Activated CD8-positive, alpha-beta memory T cell treated with anti-CD3 and anti-CD28 coated beads, Interleukin-2, amount 10 ng/mL, durations not matched to agents 7 days and 5 days (primary cell): ENCODE data around the gene UQCR11. TPM values are rescaled to one million over a fixed set of nuclear protein-coding genes. Genes with fewer than 3 reads are reported as not detected.
A peak's percentile ranks its signal among the peaks of the same experiment; 100 is the strongest.

ENCODE experiments used
- ATAC-seq: fragments of 150-1000 bp; cut with Tn5 transposase; one replicate; pipeline ENCODE4 v1.10.0; 2021; ENCODE audit warnings: moderate library complexity
- CTCF ChIA-PET: fragments of 350-600 bp; sonication (Branson Sonifier 250); formaldehyde crosslinking; loops from one replicate; lab custom pipeline; 2021; ENCODE audit warnings: antibody characterized with exemption; lab: Charles Lee
- DNase-seq: peaks from one replicate; pipeline ENCODE4 v3.0.0-alpha.2; 2020
- H3K27ac Mint-ChIP-seq: one replicate; pipeline ENCODE4 v1.8.0; 2021; ENCODE audit warnings: mild to moderate bottlenecking, mixed read lengths
- H3K27me3 Mint-ChIP-seq: one replicate; pipeline ENCODE4 v1.8.0; 2021; ENCODE audit warnings: mixed read lengths
- H3K36me3 Mint-ChIP-seq: one replicate; pipeline ENCODE4 v1.8.0; 2021; ENCODE audit warnings: mild to moderate bottlenecking, mixed read lengths
- H3K4me1 Mint-ChIP-seq: one replicate; pipeline ENCODE4 v1.8.0; 2021; ENCODE audit warnings: mixed read lengths
- H3K4me3 Mint-ChIP-seq: one replicate; pipeline ENCODE4 v1.8.0; 2021; ENCODE audit warnings: mild to moderate bottlenecking, moderate library complexity, mixed read lengths
- H3K9me3 Mint-ChIP-seq: one replicate; pipeline ENCODE4 v1.8.0; 2022; ENCODE audit warnings: low read depth, mixed read lengths
- total RNA-seq, 2 experiments: library from RNA; stranded (reverse); gene quantifications; one replicate each; pipeline ENCODE4 v1.2.3, GENCODE V29; 2021

The UQCR11 gene
- total RNA-seq, 2 experiments from 2014 or later: 192 to 196 TPM

DNA sequence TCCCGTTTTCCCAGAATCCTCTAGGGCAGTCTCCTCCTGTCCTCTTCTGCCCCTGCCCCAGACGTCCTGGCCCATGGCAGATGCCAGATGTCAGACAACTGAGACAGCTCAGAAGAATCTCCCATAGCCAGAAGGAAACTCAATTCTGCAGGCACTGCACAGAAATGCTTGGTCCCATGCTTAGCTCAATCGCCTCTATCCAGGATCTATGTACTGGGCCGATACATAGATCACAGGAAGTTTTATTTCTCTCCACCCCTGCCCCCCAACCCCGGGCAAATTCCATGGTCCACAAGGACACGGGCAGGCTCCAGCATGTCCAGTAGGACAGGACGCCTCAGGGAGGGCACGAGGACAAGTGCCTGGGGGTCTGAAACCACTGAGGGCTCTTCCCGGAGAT is 17.4 kb downstream of the UQCR11 start:
- CTCF ChIA-PET: interaction anchor here (0.7 to 1.1 kb wide), 2 partner anchors 17 to 432 kb away, joined by 3 read pairs; partner anchors contain the start of gene UQCR11
- H3K27ac Mint-ChIP-seq: no peak overlapping the region
- DNase-seq: no peak
- H3K9me3 Mint-ChIP-seq: no peaks in the 10 kb centered on the region
- ATAC-seq: no peak
- peaks cover 21% of the 10 kb centered on the region for H3K4me1 Mint-ChIP-seq
- H3K4me3 Mint-ChIP-seq: no peak overlapping the region
- peaks cover 18% of the 10 kb centered on the region for H3K36me3 Mint-ChIP-seq
- no peaks in the 10 kb centered on the region for H3K27me3 Mint-ChIP-seq

GRCh38 chr19:1585243-1585580 is 20.1 kb downstream of the UQCR11 start:
- DNase-seq: no peak
- no peak for ATAC-seq
- no peak overlapping the region for H3K27ac Mint-ChIP-seq
- no peaks in the 10 kb centered on the region for H3K9me3 Mint-ChIP-seq
- H3K4me3 Mint-ChIP-seq: no peak overlapping the region
- H3K4me1 Mint-ChIP-seq: peaks cover 9% of the 10 kb centered on the region
- CTCF ChIA-PET: no interaction called here
- H3K36me3 Mint-ChIP-seq: peaks cover 23% of the 10 kb centered on the region
- H3K27me3 Mint-ChIP-seq: no peaks in the 10 kb centered on the region

DNA sequence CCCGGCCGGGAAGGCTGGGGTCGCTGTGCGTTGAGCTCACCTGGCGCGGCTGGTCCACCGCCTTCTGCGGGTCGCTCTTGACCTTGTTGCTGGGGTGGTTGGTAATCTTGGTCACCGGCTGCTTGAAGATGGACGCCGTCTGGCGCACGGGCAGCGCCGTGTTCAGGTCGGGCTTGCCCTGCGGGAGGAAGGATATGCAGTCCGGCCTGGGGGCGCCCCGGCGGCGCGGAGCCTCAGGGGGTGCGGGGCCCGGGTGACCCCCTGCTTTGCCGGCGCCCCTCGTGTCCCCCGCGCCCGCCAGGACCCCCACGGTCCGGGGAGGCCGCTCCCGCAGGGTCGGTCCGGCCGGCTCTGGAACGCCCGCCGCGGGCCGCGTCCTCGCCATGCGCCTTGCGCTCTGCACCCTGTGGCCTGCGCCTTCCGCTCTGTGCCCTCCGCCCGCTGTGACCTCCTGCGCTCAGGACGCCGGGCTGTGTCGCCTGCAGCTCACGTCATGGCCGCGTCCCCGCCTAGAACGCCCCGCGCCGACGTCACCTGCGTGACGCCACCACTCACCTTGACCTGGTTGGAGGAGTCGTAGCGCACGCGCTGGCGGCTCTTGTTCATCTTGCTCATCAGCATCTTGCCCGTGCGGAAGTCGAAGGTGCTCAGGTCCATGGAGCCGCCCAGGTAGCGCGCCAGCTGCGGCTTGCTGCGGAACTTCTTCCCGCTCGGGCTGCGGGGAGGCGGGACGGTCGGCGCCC is 20.6 kb downstream of the UQCR11 start:
- Mint-ChIP-seq H3K4me1 (peaks cover 5% of the 10 kb centered on the region), H3K9me3 (no peaks in the 10 kb centered on the region), H3K4me3 (no peak overlapping the region), H3K27me3 (no peaks in the 10 kb centered on the region), H3K36me3 (peaks cover 24% of the 10 kb centered on the region), H3K27ac (no peak overlapping the region)
- CTCF ChIA-PET: no interaction called here
- DNase-seq: no peak
- ATAC-seq: no peak

GRCh38 chr19:1582201-1582600 is 23.1 kb downstream of the UQCR11 start:
- CTCF ChIA-PET: no interaction called here
- DNase-seq (no peak), ATAC-seq (no peak)
- Mint-ChIP-seq H3K9me3 (no peaks in the 10 kb centered on the region), H3K4me1 (no peaks in the 10 kb centered on the region), H3K36me3 (peaks cover 22% of the 10 kb centered on the region), H3K27ac (no peak overlapping the region), H3K27me3 (no peaks in the 10 kb centered on the region), H3K4me3 (no peak overlapping the region)

DNA sequence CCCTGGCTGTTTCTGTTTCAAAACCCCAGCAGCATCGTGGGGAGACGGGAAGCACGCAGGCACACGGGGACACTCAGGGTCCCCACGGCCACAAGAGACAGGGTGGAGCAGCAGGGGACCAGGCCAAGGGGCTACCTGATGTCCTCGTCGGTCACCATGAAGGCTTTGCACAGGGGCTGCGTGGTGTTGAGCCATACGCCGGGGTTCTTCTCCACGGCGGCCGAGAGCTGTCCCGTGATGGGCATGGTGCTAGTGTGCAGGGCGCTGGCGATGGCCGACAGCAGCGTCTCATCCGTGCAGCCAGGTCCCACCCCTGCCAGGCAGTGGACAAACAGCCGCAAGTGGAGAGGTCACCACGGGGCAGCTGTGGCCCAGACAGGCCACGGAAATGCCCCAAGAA is 24.3 kb downstream of the UQCR11 start:
- DNase-seq (no peak), ATAC-seq (no peak)
- Mint-ChIP-seq H3K27me3 (no peaks in the 10 kb centered on the region), H3K4me3 (no peak overlapping the region), H3K36me3 (peaks cover 18% of the 10 kb centered on the region), H3K4me1 (no peaks in the 10 kb centered on the region), H3K27ac (no peak overlapping the region), H3K9me3 (no peaks in the 10 kb centered on the region)
- CTCF ChIA-PET: no interaction called here

- CTCF ChIA-PET: no interaction called here
Observed at GRCh38 chr19:1580382-1580781, 24.9 kb downstream of the UQCR11 start.

GRCh38 chr19:1579222-1579621 is 26.0 kb downstream of the UQCR11 start:
- no peak overlapping the region for H3K27ac Mint-ChIP-seq
- peaks cover 12% of the 10 kb centered on the region for H3K36me3 Mint-ChIP-seq
- no peaks in the 10 kb centered on the region for H3K4me1 Mint-ChIP-seq
- no peak for DNase-seq
- H3K27me3 Mint-ChIP-seq: no peaks in the 10 kb centered on the region
- no peaks in the 10 kb centered on the region for H3K9me3 Mint-ChIP-seq
- no peak overlapping the region for H3K4me3 Mint-ChIP-seq
- CTCF ChIA-PET: interaction anchor here (2.2 kb wide), 1 partner anchor 33 kb away, joined by 6 read pairs; no protein-coding TSS in a partner anchor
- no peak for ATAC-seq

More at GRCh38 chr19:1580382-1580781, 24.9 kb downstream of the UQCR11 start:
- no peaks in the 10 kb centered on the region for H3K27me3 Mint-ChIP-seq
- no peaks in the 10 kb centered on the region for H3K9me3 Mint-ChIP-seq
- H3K4me3 Mint-ChIP-seq: no peak overlapping the region
- H3K4me1 Mint-ChIP-seq: no peaks in the 10 kb centered on the region
- DNase-seq (no peak), ATAC-seq (no peak)
- peaks cover 18% of the 10 kb centered on the region for H3K36me3 Mint-ChIP-seq
- no peak overlapping the region for H3K27ac Mint-ChIP-seq

DNA sequence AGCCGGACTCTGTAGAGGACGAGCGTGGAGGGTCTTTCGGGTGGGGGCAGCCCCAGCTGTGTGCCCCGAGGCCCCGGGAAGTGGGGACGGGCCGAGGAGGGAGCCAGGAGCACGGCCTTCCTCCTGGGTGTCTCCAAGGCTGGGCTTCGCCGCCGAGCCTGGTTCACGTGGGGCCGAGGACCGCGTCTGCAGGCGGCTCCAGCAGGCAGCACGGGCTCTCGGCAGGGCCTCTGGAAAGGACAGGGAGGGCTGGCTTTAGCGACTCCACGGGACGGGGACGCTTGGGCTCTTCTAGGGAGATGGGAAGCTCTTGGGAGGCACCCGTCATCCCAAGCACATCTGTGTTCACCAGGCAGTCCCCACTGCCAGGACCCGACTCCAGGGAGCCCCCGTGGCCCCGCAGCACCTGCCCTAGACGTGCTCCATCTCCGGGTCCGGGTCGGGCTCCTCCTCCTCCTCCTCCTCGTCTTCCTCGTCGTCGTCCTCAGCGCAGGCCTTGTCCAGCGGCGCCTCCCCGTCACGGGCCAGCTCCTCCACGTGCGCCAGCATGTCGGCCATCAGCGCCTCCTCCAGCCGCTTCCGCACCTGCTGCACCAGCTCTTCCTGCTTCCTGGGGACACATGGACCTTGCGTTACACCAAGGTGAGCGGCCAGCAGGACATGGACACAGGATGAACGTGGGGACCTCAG is 27.2 kb downstream of the UQCR11 start:
- CTCF ChIA-PET: interaction anchor here (0.6 to 2.2 kb wide), 2 partner anchors 11 to 32 kb away, joined by 4 to 6 read pairs; no protein-coding TSS in a partner anchor
- H3K9me3 Mint-ChIP-seq: no peaks in the 10 kb centered on the region

GRCh38 chr19:1577090-1577928 is 28.0 kb downstream of the UQCR11 start:
- ATAC-seq (no peak), DNase-seq (no peak)
- Mint-ChIP-seq H3K27ac (no peak overlapping the region), H3K36me3 (peaks cover 7% of the 10 kb centered on the region), H3K9me3 (no peaks in the 10 kb centered on the region), H3K4me3 (no peak overlapping the region), H3K4me1 (peaks cover 1% of the 10 kb centered on the region), H3K27me3 (no peaks in the 10 kb centered on the region)
- CTCF ChIA-PET: interaction anchor here (2.2 kb wide), 1 partner anchor 31 kb away, joined by 6 read pairs; no protein-coding TSS in a partner anchor

More for the DNA sequence above, 27.2 kb downstream of the UQCR11 start:
- Mint-ChIP-seq H3K27me3 (no peaks in the 10 kb centered on the region), H3K4me3 (no peak overlapping the region), H3K4me1 (peaks cover 1% of the 10 kb centered on the region), H3K36me3 (peaks cover 7% of the 10 kb centered on the region), H3K27ac (no peak overlapping the region)
- ATAC-seq (no peak), DNase-seq (no peak)

- no peak for DNase-seq
- Mint-ChIP-seq H3K27me3 (peaks cover under 1% of the 10 kb centered on the region), H3K9me3 (no peaks in the 10 kb centered on the region), H3K4me1 (peaks cover 1% of the 10 kb centered on the region), H3K36me3 (peaks cover 7% of the 10 kb centered on the region), H3K27ac (no peak overlapping the region), H3K4me3 (no peak overlapping the region)
- no peak for ATAC-seq
- CTCF ChIA-PET: no interaction called here
Observed at GRCh38 chr19:1576242-1577089, 28.8 kb downstream of the UQCR11 start.

- no peak overlapping the region for H3K27ac Mint-ChIP-seq
- no peaks in the 10 kb centered on the region for H3K9me3 Mint-ChIP-seq
- DNase-seq (no peak), ATAC-seq (peak; percentile 23)
- peaks cover 4% of the 10 kb centered on the region for H3K36me3 Mint-ChIP-seq
- H3K4me1 Mint-ChIP-seq: peaks cover 1% of the 10 kb centered on the region
- peaks cover 4% of the 10 kb centered on the region for H3K27me3 Mint-ChIP-seq
- CTCF ChIA-PET: interaction anchor here (1.9 kb wide), 1 partner anchor 30 kb away, joined by 5 read pairs; no protein-coding TSS in a partner anchor
- H3K4me3 Mint-ChIP-seq: no peak overlapping the region
Observed at GRCh38 chr19:1575323-1576241, 29.7 kb downstream of the UQCR11 start.
